Lower leg skin (tissue), 3 donors: ENCODE results near the gene KDM2B.

Experiments used
- POLR2A ChIP-seq, 2 donors: fragments of 450-650 bp; IDR thresholded peaks; one replicate each; pipeline ENCODE4 v1.6.1; 2016 to 2017; ENCODE audit warnings: antibody characterized with exemption in 2 of 2, mild to moderate bottlenecking in 1 of 2, moderate library complexity in 1 of 2
- TF ChIP-seq, protein P1 (sequence below), 3 donors: fragments of 450-650 bp; IDR thresholded peaks; one replicate each; pipeline ENCODE4 v1.5.1; 2016; ENCODE audit warnings: antibody characterized with exemption in 3 of 3, mild to moderate bottlenecking in 3 of 3, moderate library complexity in 2 of 3

- TF ChIP-seq, protein P1, sequence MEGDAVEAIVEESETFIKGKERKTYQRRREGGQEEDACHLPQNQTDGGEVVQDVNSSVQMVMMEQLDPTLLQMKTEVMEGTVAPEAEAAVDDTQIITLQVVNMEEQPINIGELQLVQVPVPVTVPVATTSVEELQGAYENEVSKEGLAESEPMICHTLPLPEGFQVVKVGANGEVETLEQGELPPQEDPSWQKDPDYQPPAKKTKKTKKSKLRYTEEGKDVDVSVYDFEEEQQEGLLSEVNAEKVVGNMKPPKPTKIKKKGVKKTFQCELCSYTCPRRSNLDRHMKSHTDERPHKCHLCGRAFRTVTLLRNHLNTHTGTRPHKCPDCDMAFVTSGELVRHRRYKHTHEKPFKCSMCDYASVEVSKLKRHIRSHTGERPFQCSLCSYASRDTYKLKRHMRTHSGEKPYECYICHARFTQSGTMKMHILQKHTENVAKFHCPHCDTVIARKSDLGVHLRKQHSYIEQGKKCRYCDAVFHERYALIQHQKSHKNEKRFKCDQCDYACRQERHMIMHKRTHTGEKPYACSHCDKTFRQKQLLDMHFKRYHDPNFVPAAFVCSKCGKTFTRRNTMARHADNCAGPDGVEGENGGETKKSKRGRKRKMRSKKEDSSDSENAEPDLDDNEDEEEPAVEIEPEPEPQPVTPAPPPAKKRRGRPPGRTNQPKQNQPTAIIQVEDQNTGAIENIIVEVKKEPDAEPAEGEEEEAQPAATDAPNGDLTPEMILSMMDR (IDR thresholded peaks at IDR 0.05), result no peak
- TF ChIP-seq POLR2A (IDR thresholded peaks at IDR 0.05), result no peak
Observed at GRCh38 chr12:121595520-121595919, 14.7 kb upstream of the KDM2B start.
